ENCODE measurements around the gene TRABD2B.

The TRABD2B gene

DNA sequence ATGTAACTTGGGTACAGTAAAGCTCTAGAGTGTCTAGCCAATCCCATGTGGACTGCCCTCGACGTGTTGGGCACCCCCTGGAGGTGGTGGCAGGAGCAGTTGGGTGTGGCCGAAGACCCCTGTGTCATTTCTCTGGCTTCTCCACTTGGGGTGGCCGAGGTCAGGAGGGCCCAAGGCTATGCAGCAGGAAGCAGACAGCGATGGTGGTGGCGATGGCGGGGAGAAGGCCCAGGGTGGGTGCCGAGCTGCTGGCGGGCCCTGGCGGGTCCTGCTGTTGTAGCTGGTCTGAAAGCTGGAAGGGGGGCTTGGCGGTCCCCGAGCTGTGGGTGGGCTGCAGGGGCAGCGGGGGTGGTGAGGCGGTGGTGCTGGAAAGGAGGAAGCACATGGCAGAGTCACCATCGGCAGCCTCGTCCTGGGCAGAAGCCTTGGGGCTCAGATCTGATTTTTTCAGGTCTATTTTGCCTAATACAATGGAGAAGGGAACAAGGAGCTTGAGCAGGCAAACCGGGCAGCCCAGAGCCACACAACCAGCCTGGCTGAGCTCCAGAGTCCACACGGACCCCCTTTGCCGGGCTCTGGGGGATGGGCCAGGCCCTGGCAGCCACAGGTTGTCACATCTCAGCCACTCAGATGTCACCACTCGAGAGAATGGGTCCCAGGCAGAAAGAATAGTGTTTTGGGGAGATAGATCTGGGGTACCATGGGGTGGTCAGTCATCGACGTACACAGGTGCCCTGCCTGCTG lies 231.3 kb downstream of the TRABD2B start:
- no peak overlapping the region for H3K4me2 ChIP-seq
- H3K36me3 ChIP-seq = no peaks in the 10 kb centered on the region
- no peaks in the 10 kb centered on the region for H3K9me3 ChIP-seq (replicated peaks in 1 of 11)
- no peak for TF ChIP-seq Cebpa-rat (IDR thresholded peaks at IDR 0.05)
- H3K27me3 ChIP-seq = no peaks in the 10 kb centered on the region
- peaks cover 0 to 10% (median 9%) of the 10 kb centered on the region in 10 experiments; a peak in 13 of 20 replicates for H3K4me1 ChIP-seq
- H3K4me3 ChIP-seq = no peak overlapping the region
- no peak overlapping the region for H3K27ac ChIP-seq
- H4K20me1 ChIP-seq = no peaks in the 10 kb centered on the region
- H3K9ac ChIP-seq = no peak overlapping the region

- Histone ChIP-seq H3K9ac (no peak overlapping the region), H4K20me1 (no peaks in the 10 kb centered on the region), H3K27ac (no peak overlapping the region), H3K4me2 (no peak overlapping the region), H3K36me3 (no peaks in the 10 kb centered on the region), H3K4me1 (peaks cover 0 to 10% (median 9%) of the 10 kb centered on the region in 10 experiments; a peak in 13 of 20 replicates), H3K27me3 (no peaks in the 10 kb centered on the region), H3K4me3 (no peak overlapping the region), H3K9me3 (replicated peaks in 1 of 11) (no peaks in the 10 kb centered on the region)
- no peak for TF ChIP-seq Cebpa-rat (IDR thresholded peaks at IDR 0.05)
Observed at GRCh38 chr1:47765236-47765635, 231.9 kb downstream of the TRABD2B start.

- no peak for TF ChIP-seq Cebpa-rat (IDR thresholded peaks at IDR 0.05)
- H4K20me1 ChIP-seq = no peaks in the 10 kb centered on the region
- no peak overlapping the region for H3K4me2 ChIP-seq
- H3K36me3 ChIP-seq = no peaks in the 10 kb centered on the region
- no peaks in the 10 kb centered on the region for H3K9me3 ChIP-seq (replicated peaks in 1 of 11)
- no peak overlapping the region for H3K4me3 ChIP-seq
- peaks cover 0 to 10% (median 9%) of the 10 kb centered on the region in 10 experiments; a peak in 13 of 20 replicates for H3K4me1 ChIP-seq
- H3K27me3 ChIP-seq = no peaks in the 10 kb centered on the region
- H3K9ac ChIP-seq = no peak overlapping the region
- H3K27ac ChIP-seq = no peak overlapping the region
Observed at GRCh38 chr1:47764461-47765046, 232.6 kb downstream of the TRABD2B start.

- Histone ChIP-seq H3K36me3 (no peaks in the 10 kb centered on the region), H4K20me1 (no peaks in the 10 kb centered on the region), H3K4me3 (no peak overlapping the region), H3K4me2 (no peak overlapping the region), H3K4me1 (peaks cover 0 to 10% (median 9%) of the 10 kb centered on the region in 10 experiments; a peak in 14 of 20 replicates), H3K27me3 (no peaks in the 10 kb centered on the region), H3K9me3 (replicated peaks in 1 of 11) (no peaks in the 10 kb centered on the region), H3K27ac (no peak overlapping the region), H3K9ac (no peak overlapping the region)
- TF ChIP-seq Cebpa-rat (IDR thresholded peaks at IDR 0.05) = no peak
Observed at GRCh38 chr1:47763591-47764171, 233.5 kb downstream of the TRABD2B start.

DNA sequence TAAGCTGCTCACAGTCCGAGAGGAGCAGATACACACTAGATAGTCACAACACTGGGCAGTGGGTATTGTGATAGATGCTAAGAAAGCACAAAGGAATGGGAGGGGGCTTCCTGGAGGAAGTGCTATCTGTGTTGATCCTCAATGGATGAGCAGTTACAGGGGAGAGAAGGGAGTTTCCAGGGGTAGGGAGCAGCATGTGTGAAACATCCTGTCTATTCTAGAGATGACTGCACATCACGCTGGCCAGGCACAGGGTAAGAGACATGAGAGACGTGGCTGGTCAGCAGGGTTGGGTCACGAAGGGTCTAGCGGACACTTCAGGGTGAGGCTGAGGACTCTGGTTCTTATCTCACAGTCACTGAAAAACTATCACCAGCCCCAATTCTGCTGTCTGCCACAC lies 235.2 kb downstream of the TRABD2B start:
- H4K20me1 ChIP-seq = no peaks in the 10 kb centered on the region
- H3K4me1 ChIP-seq = peaks cover 0 to 16% (median 9%) of the 10 kb centered on the region in 10 experiments; a peak in 14 of 20 replicates
- TF ChIP-seq Cebpa-rat (IDR thresholded peaks at IDR 0.05) = no peak
- H3K27me3 ChIP-seq = no peaks in the 10 kb centered on the region
- no peaks in the 10 kb centered on the region for H3K9me3 ChIP-seq (replicated peaks in 1 of 11)
- no peak overlapping the region for H3K27ac ChIP-seq
- no peak overlapping the region for H3K9ac ChIP-seq
- no peak overlapping the region for H3K4me3 ChIP-seq
- peak overlapping the region in 8 of 11 experiments; percentile 7 to 50 (median 24); a peak in 10 of 22 replicates for H3K4me2 ChIP-seq
- H3K36me3 ChIP-seq = no peaks in the 10 kb centered on the region

DNA sequence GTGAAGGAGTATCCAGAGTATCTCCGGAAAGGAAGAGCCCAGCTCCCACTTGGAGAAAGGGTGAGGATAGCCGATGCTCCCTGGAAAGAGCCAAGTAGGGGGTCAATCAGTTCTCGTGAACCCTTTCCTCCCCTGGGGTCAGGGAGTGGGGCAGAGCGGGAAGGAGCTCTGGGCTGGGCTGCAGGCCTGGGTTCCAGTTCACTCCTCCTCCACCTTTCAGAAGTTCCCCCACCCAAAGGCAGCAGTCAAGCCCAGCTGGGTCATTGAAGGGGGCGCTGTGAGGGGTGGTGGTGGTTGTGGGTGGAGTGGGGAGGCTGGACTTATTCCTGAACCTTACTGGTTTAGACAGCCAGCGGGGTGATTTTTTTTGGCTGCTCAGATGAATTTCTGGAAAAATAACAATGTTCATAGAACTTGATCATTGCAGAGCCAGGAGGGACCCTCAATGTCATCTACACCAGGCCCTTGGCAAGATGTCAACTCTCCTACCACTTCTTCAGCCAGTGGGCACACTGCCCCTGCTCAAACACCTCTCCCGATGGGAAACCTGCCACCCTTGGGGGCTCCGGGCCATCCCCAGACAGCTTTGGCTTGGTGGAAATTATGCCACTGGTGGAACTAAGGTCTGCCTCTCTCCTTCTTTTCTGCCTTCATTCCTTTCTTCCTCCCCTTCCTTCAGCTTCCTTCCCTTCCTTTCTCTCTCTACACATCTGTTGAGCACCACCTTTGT lies 235.8 kb downstream of the TRABD2B start:
- H3K9me3 ChIP-seq (replicated peaks in 1 of 11) = no peaks in the 10 kb centered on the region
- H3K27me3 ChIP-seq = no peaks in the 10 kb centered on the region
- H4K20me1 ChIP-seq = no peaks in the 10 kb centered on the region
- no peak overlapping the region for H3K9ac ChIP-seq
- no peak overlapping the region for H3K4me3 ChIP-seq
- no peak for TF ChIP-seq Cebpa-rat (IDR thresholded peaks at IDR 0.05)
- no peak overlapping the region for H3K27ac ChIP-seq
- H3K4me2 ChIP-seq = peak overlapping the region in 8 of 11 experiments; percentile 7 to 50 (median 24); a peak in 10 of 22 replicates
- H3K36me3 ChIP-seq = no peaks in the 10 kb centered on the region
- H3K4me1 ChIP-seq = peaks cover 0 to 16% (median 9%) of the 10 kb centered on the region in 10 experiments; a peak in 14 of 20 replicates

GRCh38 chr1:47759936-47760629 lies 237.1 kb downstream of the TRABD2B start:
- no peaks in the 10 kb centered on the region for H3K9me3 ChIP-seq (replicated peaks in 1 of 11)
- H3K27ac ChIP-seq = no peak overlapping the region
- H3K27me3 ChIP-seq = no peaks in the 10 kb centered on the region
- no peak overlapping the region for H3K4me3 ChIP-seq
- H4K20me1 ChIP-seq = no peaks in the 10 kb centered on the region
- H3K9ac ChIP-seq = no peak overlapping the region
- H3K4me2 ChIP-seq = no peak overlapping the region
- no peaks in the 10 kb centered on the region for H3K36me3 ChIP-seq
- no peak for TF ChIP-seq Cebpa-rat (IDR thresholded peaks at IDR 0.05)
- H3K4me1 ChIP-seq = peaks cover 0 to 16% (median 9%) of the 10 kb centered on the region in 10 experiments; a peak in 14 of 20 replicates

DNA sequence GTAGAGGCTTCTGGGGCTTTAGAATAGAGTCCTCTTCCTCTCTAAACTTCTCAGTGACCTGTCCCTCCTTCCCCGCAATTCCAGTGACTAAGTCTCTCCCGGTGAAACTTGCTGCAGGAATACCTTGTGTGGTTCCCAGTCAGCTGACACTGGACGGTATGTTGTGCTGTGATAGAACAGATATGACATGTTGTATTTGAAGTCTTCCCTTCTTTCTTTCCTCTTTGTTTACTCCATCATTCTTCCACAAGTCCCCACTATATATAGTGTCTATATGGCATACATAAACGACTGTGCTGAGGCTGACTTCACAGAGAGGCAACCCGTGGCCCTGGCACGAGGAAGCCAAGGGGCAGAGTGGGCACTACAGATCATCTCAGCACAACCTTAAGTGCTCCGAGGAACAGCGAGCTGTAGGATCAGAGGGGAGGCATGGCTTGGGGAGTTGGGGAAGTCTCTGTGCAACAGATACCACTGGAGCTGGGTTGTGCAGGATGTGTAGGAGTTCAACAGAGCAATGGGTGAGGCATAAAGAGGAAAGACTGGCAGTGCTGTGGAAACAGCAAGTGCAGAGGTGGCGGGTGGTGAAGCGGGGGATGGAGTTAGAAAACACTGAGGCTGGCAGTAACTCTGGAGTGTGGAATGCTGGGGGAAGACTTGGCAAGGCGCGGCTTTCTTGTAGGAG lies 237.8 kb downstream of the TRABD2B start:
- no peak for TF ChIP-seq Cebpa-rat (IDR thresholded peaks at IDR 0.05)
- no peaks in the 10 kb centered on the region for H4K20me1 ChIP-seq
- H3K9me3 ChIP-seq (replicated peaks in 1 of 11) = no peaks in the 10 kb centered on the region
- no peaks in the 10 kb centered on the region for H3K36me3 ChIP-seq
- no peak overlapping the region for H3K4me2 ChIP-seq
- peaks cover 0 to 16% (median 9%) of the 10 kb centered on the region in 10 experiments; a peak in 14 of 20 replicates for H3K4me1 ChIP-seq
- H3K9ac ChIP-seq = no peak overlapping the region
- no peak overlapping the region for H3K27ac ChIP-seq
- no peaks in the 10 kb centered on the region for H3K27me3 ChIP-seq
- no peak overlapping the region for H3K4me3 ChIP-seq
